ENCODE data around the gene HSD11B1L.

The HSD11B1L gene

DNA sequence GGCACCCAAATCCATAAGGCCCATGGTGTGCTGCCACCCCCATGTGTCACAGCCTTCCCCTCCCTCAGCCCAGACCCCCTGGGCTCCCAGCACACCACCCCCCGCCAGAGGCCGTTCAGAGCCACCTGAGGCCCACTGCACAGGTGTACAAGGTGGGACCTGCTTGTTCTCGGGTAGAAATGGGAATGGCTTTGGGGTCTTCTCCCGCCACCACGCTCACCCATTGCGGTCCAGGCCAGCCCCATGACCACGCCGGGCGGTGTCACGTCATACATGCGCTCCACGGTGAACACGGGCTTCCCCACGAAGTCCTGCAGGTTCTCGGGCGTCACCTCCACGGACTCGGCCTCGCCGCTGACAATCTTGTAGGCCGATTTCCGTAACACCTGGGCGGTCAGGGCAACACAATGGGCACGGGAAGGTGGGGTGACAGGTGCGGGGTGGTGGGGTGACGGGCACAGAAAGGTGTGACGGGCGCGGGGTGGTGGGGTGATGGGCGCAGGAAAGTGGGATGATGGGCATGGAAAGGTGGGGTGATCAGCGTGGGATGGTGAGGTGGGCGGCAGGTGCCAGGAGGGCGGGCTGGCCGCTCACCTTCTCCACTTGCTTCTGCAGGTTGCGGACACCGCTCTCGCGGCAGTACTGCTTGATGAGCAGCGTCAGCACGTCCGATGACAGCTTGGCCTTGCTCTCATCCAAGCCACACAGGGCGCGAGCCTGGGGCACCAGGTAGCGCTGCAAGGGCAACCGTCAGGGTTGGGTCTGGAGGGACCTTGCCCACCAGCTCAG lies 13.5 kb downstream of the HSD11B1L start:
- TF ChIP-seq, protein P1, sequence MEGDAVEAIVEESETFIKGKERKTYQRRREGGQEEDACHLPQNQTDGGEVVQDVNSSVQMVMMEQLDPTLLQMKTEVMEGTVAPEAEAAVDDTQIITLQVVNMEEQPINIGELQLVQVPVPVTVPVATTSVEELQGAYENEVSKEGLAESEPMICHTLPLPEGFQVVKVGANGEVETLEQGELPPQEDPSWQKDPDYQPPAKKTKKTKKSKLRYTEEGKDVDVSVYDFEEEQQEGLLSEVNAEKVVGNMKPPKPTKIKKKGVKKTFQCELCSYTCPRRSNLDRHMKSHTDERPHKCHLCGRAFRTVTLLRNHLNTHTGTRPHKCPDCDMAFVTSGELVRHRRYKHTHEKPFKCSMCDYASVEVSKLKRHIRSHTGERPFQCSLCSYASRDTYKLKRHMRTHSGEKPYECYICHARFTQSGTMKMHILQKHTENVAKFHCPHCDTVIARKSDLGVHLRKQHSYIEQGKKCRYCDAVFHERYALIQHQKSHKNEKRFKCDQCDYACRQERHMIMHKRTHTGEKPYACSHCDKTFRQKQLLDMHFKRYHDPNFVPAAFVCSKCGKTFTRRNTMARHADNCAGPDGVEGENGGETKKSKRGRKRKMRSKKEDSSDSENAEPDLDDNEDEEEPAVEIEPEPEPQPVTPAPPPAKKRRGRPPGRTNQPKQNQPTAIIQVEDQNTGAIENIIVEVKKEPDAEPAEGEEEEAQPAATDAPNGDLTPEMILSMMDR (conservative IDR thresholded peaks at IDR 0.05) = no peak
- no peak overlapping the region for H3K27ac ChIP-seq

DNA sequence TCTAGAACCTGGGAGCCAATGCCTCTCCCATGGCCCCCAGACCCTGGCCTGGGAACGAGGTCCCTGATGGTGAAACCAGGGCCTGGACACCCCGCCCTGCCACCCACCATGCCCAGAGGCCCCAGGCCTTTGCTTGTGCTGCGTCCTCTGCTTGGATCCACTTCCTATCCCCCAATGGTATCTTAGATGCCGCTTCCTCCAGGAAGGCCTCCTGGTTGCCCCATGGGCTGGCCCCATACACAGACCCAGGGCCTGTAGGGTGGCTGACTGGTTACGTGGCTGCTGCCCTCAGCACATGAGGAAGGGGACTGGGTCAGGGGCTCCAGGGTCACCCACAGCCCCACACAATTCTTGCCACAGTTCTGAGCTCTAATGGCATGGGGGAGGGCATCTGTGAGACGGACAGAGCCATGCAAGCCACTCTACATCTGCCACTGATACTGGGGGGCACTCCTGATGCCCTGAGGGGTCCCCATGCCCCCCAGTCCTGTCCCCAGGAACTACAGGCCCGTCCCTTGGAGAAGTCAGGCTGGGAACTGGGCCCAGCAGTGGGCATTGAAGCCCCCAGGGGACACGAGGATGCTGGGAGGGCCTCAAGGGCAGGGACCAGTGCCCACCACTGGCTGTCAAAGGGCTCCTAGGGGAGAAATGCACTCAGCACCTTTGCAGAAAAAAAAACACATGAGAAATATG lies 14.3 kb downstream of the HSD11B1L start:
- TF ChIP-seq, protein P1 (conservative IDR thresholded peaks at IDR 0.05) = no peak
- H3K27ac ChIP-seq = no peak overlapping the region

DNA sequence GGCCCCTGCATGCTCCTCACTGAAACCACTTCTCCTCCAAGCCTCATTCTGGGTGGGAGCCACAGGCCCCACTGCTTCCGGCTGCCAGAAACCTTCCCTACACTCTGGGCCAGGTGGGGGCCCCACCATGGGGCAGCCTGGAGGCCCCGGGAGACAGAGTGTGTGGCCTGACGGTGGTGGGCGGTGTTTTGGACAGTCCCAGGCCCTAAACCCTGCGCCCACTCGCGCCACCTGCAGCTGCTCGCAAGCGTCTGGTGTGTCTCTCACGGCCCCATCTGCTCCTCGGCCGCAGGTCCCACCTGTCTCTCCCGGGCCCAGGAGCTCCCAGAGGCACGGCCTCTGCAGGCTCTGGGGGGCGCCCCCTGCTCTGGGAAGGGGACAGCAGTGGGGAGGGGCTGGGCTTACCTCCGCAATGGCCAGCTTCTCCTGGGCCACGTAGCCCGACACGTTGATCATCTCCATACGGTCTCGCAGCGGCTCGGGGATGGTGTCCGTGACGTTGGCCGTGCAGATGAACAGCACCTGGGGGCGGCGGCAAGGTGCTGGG lies 14.9 kb downstream of the HSD11B1L start:
- TF ChIP-seq, protein P1 (conservative IDR thresholded peaks at IDR 0.05) = no peak
- H3K27ac ChIP-seq = no peak overlapping the region

DNA sequence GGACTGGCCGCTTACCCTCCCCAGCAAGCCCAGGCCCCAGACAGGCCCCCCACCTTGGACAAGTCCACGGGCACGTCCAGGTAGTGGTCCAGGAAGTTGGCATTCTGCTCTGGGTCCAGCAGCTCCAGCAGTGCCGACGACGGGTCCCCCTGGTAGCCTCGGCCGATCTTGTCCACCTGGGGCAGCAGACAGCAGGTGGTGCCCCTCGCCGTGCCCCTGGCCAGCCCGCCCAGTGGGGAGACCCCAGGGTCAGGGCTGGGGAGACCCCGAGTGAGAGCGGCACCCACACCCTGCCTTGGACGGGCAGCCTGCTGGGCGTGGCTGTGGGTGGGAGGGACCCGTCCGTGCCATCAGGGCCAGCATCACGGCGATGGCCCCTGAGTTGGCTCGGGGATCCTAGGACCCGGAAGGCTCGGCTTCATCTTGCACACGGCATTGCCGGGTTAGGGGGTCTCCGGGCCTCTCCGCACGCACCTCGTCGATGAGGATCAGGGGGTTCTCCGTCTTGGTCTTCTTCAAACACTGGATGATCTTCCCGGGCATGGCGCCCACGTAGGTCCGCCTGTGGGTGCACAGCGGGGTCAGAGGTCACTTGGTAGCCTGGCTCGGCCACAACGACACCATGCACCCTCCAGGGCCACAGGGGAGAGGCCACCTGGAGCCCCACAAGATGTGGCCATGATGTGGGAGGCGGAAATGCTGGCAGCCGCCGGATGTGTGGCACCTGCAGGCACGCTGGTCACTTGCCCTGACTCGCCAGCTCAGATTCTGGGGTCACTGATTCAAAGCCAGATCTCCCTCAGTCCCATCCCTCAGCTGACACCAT lies 15.6 kb downstream of the HSD11B1L start:
- no peak overlapping the region for H3K27ac ChIP-seq
- TF ChIP-seq, protein P1 (conservative IDR thresholded peaks at IDR 0.05) = no peak

DNA sequence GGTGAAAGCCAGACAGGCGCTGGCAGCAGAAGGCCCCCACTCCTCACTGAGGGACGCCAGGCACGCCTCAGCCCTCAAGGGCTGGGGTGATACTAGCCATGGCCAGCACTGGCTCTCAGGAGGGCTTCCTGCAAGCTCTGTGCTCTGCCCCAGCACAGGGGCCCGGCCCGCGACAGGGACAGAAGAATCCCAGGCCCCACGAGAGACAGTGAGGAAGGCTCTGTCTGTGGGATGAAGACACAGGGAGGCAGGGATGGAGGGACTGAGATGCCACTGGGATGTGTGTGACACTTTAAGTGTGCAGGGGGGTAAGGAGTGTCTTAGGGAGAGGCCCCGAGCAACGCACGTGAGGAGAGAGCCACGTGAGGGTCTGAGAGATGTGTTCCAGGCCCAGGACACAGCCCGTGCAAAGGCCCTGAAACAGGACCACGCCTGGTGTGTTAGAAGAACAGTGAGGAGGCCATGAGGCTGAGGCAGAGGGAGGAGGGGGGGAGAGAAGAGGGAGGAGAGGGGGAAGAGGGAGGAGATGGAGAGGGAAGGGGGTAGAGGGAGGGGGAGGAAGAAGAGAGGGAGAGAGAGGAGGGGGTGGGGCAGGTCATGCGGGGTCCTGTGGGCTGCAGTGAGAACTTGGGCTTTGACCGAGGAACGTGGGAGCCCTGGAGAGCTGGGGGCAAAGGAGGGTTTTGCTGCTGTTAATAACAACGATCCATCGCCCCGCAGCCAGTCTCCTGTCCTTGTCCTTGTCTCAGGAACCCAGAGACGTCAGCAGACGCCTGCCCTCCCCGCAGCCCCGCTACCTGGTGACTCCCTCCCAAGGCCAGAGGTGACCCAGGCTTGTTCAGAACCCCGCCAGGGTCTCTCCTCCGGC lies 16.4 kb downstream of the HSD11B1L start:
- TF ChIP-seq, protein P1 (conservative IDR thresholded peaks at IDR 0.05) = no peak
- no peak overlapping the region for H3K27ac ChIP-seq

DNA sequence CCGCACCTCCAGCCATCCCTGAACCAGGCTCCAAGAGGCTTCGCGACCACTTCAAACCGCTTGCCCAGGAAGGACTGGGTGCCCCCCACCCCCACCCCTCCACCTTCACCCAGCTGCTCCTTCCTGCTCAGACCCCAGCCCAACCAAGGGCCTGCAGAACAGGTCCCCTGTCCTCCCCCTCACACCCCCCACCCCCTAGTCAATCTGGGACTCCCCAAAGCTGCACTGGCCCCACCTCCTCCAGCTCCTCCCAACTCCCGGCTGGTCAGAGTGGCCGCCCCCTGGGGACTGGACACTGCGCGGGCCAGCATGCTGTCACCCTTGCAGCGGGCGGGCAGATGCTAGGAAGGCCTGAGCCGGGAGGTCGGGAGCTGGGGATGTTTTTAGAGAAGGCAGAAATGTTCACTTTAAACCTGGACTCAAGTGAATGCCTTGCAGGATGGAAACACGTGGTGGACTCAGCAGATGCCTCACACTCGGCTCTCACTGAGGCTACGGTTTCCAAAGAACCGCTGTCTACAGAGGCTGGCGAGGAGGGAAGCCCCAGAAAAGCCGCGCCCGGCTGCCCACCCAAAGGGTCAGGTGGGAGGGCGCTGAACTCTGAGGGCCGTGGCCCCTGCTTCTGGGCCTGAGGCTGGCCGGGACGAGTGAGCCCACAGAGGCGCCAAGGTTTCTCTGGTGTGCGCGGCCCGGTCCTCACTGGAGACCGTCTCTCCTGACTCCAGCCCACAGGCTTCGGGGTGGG lies 17.2 kb downstream of the HSD11B1L start:
- TF ChIP-seq, protein P1 (conservative IDR thresholded peaks at IDR 0.05) = no peak
- no peak overlapping the region for H3K27ac ChIP-seq

Data from VCaP (cell line).